Right lobe of liver (tissue), 6 donors: ENCODE results near the gene METTL24. TPM values are rescaled to one million over a fixed set of nuclear protein-coding genes. Genes with fewer than 3 reads are reported as not detected.

Experiments used
- ATAC-seq, 4 donors: fragments of 200-7000 bp; cut with Tn5 transposase; one replicate each; pipeline ENCODE4 v1.9.1; 2020; ENCODE audit warnings: mild to moderate bottlenecking in 4 of 4, moderate library complexity in 4 of 4
- DNase-seq, 3 donors: peaks; one replicate each; pipeline ENCODE4 v3.0.0-alpha.2; 2020
- H3K27ac ChIP-seq, 3 donors: fragments of 200-600 bp; one replicate each; pipeline ENCODE4 v1.8.0; 2022
- H3K27me3 ChIP-seq, 2 donors: fragments of 200-600 bp; one replicate each; pipeline ENCODE4 v1.8.0; 2022
- H3K36me3 ChIP-seq, 4 donors: fragments of 200-600 bp; sonication (generic) in 1 of 4; one replicate each; pipeline versions ENCODE4 v1.5.1 to v1.8.0; 2017 to 2022; ENCODE audit warnings: control low read depth in 1 of 4
- H3K4me1 ChIP-seq, 4 donors: fragments of 200-600 bp; sonication (generic) in 1 of 4; one replicate each; pipeline versions ENCODE4 v1.5.1 to v1.8.0; 2017 to 2022; ENCODE audit warnings: control low read depth in 1 of 4
- H3K4me3 ChIP-seq, 3 donors: fragments of 200-600 bp; one replicate each; pipeline ENCODE4 v1.8.0; 2022
- H3K9me3 ChIP-seq, 4 donors: fragments of 200-600 bp; sonication (generic) in 1 of 4; one replicate each; pipeline versions ENCODE4 v1.5.1 to v1.8.0; 2017 to 2022; ENCODE audit warnings: control low read depth in 1 of 4
- POLR2A ChIP-seq: fragments of 450-650 bp; IDR thresholded peaks from one replicate; pipeline ENCODE4 v1.6.1; 2017; ENCODE audit warnings: antibody characterized with exemption, mild to moderate bottlenecking
- WGBS: methylation state at CpG from one replicate; pipeline ENCODE4 v1.1.6; 2018; ENCODE audit warnings: low coverage, low lambda C conversion rate; ENCODE audit not compliant: insufficient coverage; ENCODE audit errors: missing lambda C conversion rate; 5-methylcytosine and 5-hydroxymethylcytosine counted together
- intact Hi-C, 2 donors: fragments of 100-400 bp; cut with DNase I; formaldehyde crosslinking; loops; one replicate each; pipeline versions ENCODE4 v1.11.2 to v1.14.1; 2022
- total RNA-seq, 6 experiments: library from RNA; depleted of rRNA in 2 of 6; stranded (reverse); fragments of >200 nt in 2 of 6; fragmentation: NEBNext Ultra II Directional in 3 of 6; extraction: Animal tissue kit (Norgen Biotek cat#: 25700) in 3 of 6; gene quantifications; one replicate each; pipeline versions ENCODE4 v1.1.0 to v1.2.4, GENCODE V29; 2016 to 2023
- TF ChIP-seq, protein P1 (sequence below), 4 donors: fragments of 200-600 bp in 3 of 4; fragments of 450-650 bp in 1 of 4; IDR thresholded peaks; one replicate each; pipeline versions ENCODE4 v1.5.1 to v1.8.0; 2016 to 2022; ENCODE audit warnings: antibody characterized with exemption in 4 of 4, mild to moderate bottlenecking in 2 of 4
- donor health status: DM: no; HTN: yes; CAD: no.
- donor health status: DM: no; HTN: no; CAD: no.
- donor health status: DM: no; HTN: no; CAD: no.
- donor health status: DM: no; HTN: yes; CAD: no.
- donor health status: DM: no; HTN: yes; CAD: no.

METTL24 gene
- total RNA-seq, 6 experiments from 2014 or later = 0.37 to 1.0 (median 0.57) TPM

DNA sequence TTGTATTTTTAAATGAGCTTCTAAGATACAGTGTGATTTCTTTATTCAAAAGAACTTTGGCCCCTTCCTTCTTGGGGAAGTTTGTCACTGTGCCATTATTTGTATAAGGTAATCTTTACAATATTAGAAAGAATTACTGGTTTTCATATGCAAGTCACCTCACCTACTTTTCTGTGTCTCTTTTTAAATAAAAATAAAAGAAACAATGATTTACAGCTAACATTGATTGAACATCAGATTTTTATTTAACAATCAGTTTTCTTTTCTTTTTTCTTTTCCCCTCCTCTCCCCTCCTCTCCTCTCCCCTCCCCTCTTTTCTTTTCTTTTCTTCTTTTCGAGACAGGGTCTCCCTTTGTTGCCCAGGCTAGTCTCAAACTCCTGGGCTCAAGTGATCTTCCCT, 131.9 kb downstream of the METTL24 start:
- TF ChIP-seq, protein P1, sequence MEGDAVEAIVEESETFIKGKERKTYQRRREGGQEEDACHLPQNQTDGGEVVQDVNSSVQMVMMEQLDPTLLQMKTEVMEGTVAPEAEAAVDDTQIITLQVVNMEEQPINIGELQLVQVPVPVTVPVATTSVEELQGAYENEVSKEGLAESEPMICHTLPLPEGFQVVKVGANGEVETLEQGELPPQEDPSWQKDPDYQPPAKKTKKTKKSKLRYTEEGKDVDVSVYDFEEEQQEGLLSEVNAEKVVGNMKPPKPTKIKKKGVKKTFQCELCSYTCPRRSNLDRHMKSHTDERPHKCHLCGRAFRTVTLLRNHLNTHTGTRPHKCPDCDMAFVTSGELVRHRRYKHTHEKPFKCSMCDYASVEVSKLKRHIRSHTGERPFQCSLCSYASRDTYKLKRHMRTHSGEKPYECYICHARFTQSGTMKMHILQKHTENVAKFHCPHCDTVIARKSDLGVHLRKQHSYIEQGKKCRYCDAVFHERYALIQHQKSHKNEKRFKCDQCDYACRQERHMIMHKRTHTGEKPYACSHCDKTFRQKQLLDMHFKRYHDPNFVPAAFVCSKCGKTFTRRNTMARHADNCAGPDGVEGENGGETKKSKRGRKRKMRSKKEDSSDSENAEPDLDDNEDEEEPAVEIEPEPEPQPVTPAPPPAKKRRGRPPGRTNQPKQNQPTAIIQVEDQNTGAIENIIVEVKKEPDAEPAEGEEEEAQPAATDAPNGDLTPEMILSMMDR (IDR thresholded peaks at IDR 0.05) = no peak
- no peak for TF ChIP-seq POLR2A
- ATAC-seq = no peak
- DNase-seq = no peak
- Histone ChIP-seq H3K9me3 (no peaks in the 10 kb centered on the region), H3K36me3 (peaks cover 0 to 25% (median 6%) of the 10 kb centered on the region in 4 donors), H3K4me1 (peaks cover 0 to 3% (median 0%) of the 10 kb centered on the region in 4 donors), H3K27ac (no peak overlapping the region), H3K4me3 (no peak overlapping the region), H3K27me3 (no peaks in the 10 kb centered on the region)
- intact Hi-C loops = no loop called here
- WGBS = 70% methylated on average over 1 of the region's 1 CpG

DNA sequence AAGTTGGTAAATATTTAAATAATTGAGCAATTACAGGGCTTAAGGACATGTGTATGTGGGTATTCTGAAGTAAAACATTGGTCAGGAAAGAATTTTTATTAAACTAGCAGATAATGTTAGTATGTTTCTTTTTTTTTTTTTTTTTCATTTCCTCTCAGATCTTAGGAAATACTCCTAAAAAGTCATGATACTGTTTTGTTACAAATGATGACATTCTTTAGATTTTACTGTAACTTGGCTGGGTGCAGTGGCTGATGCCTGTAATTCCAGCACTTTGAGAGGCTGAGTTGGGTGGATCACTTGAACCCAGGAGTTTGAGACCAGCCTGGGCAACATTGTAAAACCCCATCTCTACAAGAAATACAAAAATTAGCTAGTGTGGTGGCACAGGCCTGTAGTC, 136.4 kb downstream of the METTL24 start:
- no peak for ATAC-seq
- no peak for DNase-seq
- peaks cover 0 to 3% (median 0%) of the 10 kb centered on the region in 4 donors for H3K4me1 ChIP-seq
- H3K9me3 ChIP-seq = no peaks in the 10 kb centered on the region
- no peaks in the 10 kb centered on the region for H3K27me3 ChIP-seq
- no peak overlapping the region for H3K27ac ChIP-seq
- H3K36me3 ChIP-seq = peaks cover 0 to 32% (median 6%) of the 10 kb centered on the region in 4 donors
- no peak overlapping the region for H3K4me3 ChIP-seq
- TF ChIP-seq POLR2A = no peak
- TF ChIP-seq, protein P1 (IDR thresholded peaks at IDR 0.05) = no peak
- intact Hi-C loops = no loop called here

DNA sequence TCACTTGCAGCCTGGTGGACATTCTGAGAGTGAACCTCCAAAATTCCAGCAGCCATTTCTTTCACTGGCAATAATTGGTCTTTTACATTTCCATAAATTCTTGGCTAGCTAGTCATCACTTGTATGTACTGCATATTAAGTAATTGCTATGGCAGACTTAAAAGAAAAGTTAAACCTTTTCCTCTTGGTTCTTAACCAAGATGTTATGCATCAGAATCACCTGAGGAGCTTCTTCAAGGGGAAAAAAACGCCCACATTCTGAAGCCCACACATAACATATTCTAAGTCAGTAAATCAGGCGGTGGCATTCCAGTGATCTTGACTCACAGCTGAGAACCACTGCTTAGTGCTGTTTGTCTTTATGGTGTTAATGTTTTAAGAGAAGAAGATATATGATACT, 140.9 kb downstream of the METTL24 start:
- H3K36me3 ChIP-seq = peaks cover 0 to 74% (median 20%) of the 10 kb centered on the region in 4 donors
- H3K4me1 ChIP-seq = peaks cover 0 to 3% (median 0%) of the 10 kb centered on the region in 4 donors
- DNase-seq = no peak
- no peak overlapping the region for H3K27ac ChIP-seq
- TF ChIP-seq, protein P1 (IDR thresholded peaks at IDR 0.05) = no peak
- no peak for TF ChIP-seq POLR2A
- no peak for ATAC-seq
- H3K27me3 ChIP-seq = no peaks in the 10 kb centered on the region
- 92% methylated on average over 2 of the region's 2 CpGs for WGBS
- intact Hi-C loops = no loop called here
- no peak overlapping the region for H3K4me3 ChIP-seq
- no peaks in the 10 kb centered on the region for H3K9me3 ChIP-seq

DNA sequence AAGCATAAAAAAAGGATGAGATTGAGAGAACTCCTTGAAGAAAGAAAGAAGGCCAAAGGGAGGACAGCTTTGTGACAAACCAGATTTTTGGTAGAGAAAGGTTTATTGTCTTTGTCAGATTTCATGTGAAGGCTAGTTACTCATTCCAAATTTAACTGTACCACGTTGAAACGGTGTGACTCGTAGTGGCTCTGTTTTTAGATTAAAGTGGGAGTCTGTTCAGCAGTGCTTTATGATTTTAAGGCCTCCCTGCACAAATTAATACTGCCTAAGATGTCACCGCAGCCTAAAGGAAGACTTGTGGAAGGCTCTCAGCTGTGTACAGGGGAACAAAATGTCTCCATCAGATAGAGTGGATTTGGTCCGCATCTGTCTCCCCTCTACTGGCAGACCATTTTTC, 142.0 kb downstream of the METTL24 start:
- no peaks in the 10 kb centered on the region for H3K27me3 ChIP-seq
- TF ChIP-seq, protein P1 (IDR thresholded peaks at IDR 0.05) = no peak
- TF ChIP-seq POLR2A = no peak
- no peak overlapping the region for H3K4me3 ChIP-seq
- H3K9me3 ChIP-seq = no peaks in the 10 kb centered on the region
- no peak overlapping the region for H3K27ac ChIP-seq
- intact Hi-C loops = no loop called here
- ATAC-seq (no peak), DNase-seq (no peak)
- H3K36me3 ChIP-seq = peaks cover 0 to 80% (median 29%) of the 10 kb centered on the region in 4 donors
- 91% methylated on average over 5 of the region's 5 CpGs for WGBS
- no peaks in the 10 kb centered on the region for H3K4me1 ChIP-seq

DNA sequence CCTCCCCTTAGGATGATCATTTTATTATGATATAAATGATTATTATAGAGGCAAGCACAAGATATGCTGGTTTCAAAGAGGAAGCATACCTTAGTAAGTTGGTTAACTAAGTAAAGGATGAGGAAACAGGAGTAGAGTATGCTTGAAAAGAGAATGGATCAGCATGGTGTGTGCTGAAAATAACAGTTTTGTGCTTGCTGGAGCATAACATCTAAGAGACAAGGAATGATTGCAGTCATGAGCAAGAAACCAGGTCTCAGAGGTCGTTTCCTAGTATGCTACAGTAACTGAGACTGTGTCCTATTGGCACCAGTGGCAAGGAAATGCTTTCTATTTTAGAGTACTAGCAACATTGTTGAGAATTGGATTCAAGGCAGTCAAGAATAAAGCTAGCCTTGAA, 143.8 kb downstream of the METTL24 start:
- Histone ChIP-seq H3K27me3 (no peaks in the 10 kb centered on the region), H3K9me3 (no peaks in the 10 kb centered on the region), H3K4me1 (no peaks in the 10 kb centered on the region), H3K36me3 (peaks cover 0 to 80% (median 28%) of the 10 kb centered on the region in 4 donors), H3K4me3 (no peak overlapping the region), H3K27ac (no peak overlapping the region)
- ATAC-seq (no peak), DNase-seq (no peak)
- 67% methylated on average over 1 of the region's 1 CpG for WGBS
- TF ChIP-seq, protein P1 (IDR thresholded peaks at IDR 0.05) = no peak
- TF ChIP-seq POLR2A = no peak
- intact Hi-C loops = no loop called here
